ENCODE measurements around the gene NOTCH1. TPM values are rescaled to one million over a fixed set of nuclear protein-coding genes. Genes with fewer than 3 reads are reported as not detected.
A peak's percentile ranks its signal among the peaks of the same experiment; 100 is the strongest.

NOTCH1 gene
- 100 to 1,000 TPM; 126 to 228 (median 192) TPM for total RNA-seq
- 46.6 TPM for total RNA-seq (2013)

DNA sequence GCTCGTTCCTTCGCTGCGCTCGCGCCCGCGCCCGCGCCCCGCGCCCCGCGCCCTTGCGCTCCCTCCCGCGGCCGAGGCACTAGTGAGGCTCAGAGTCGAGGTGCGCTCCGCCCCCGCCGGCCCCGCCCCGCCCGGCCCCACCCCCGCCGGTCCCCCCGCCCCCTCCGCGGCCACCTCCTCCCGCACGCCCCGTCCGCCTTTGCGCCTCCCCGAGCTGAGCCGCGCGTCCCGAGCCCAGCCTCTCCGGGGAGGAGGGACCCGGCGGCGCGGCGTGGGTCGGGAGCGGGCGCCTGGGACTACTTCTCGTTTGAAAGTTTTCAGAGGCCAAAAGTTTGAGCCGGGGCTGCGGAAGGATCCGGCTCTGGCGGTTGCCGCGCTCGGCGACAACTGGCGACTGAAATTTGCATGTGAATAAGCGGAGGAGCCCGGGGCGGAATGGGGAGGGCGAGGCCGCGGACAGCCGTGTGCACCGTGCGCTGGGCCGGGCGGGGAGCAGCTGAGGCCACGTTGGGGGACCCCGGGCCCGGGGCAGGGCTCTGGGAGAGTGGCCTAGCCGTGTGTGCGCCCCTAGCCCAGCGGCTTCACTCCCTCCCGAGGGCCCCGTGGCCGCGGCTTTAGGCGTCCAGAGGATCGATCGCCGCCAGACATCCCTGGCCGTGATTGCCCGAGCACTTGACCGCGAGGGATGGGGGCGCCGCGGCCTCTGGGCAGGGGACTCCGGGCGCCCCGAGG is at the start of gene NOTCH1:
NOTCH1 (minus strand) TSS at position 84 of the 732 bp plus-strand sequence. CDS start 262 bp downstream, outside the sequence.
- Mint-ChIP-seq H3K27ac (peak within 1 kb of the TSS; percentile 67 to 80), H3K36me3 (no peaks in the 10 kb centered on the region), H3K4me3 (peak within 1 kb of the TSS; percentile 88), H3K4me1 (peaks cover 12 to 16% of the 10 kb centered on the region in 2 donors), H3K9me3 (no peaks in the 10 kb centered on the region), H3K27me3 (ENCODE audit: low read depth in 2 of 2) (no peaks in the 10 kb centered on the region)
- ATAC-seq (peak; percentile 77 to 91 (median 80)), DNase-seq (peak; percentile 82 to 90)
- WGBS (ENCODE audit: insufficient coverage), result under 1% methylated on average over 94 of the region's 94 CpGs
- TF ChIP-seq, protein P1, sequence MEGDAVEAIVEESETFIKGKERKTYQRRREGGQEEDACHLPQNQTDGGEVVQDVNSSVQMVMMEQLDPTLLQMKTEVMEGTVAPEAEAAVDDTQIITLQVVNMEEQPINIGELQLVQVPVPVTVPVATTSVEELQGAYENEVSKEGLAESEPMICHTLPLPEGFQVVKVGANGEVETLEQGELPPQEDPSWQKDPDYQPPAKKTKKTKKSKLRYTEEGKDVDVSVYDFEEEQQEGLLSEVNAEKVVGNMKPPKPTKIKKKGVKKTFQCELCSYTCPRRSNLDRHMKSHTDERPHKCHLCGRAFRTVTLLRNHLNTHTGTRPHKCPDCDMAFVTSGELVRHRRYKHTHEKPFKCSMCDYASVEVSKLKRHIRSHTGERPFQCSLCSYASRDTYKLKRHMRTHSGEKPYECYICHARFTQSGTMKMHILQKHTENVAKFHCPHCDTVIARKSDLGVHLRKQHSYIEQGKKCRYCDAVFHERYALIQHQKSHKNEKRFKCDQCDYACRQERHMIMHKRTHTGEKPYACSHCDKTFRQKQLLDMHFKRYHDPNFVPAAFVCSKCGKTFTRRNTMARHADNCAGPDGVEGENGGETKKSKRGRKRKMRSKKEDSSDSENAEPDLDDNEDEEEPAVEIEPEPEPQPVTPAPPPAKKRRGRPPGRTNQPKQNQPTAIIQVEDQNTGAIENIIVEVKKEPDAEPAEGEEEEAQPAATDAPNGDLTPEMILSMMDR (IDR thresholded peaks at IDR 0.05), result no peak
- Histone ChIP-seq H3K27me3 (ENCODE audit: control insufficient read depth, insufficient read depth, low read length) (no peaks in the 10 kb centered on the region), H3K4me3 (ENCODE audit: low read length) (peak within 1 kb of the TSS; percentile 69), H3K36me3 (ENCODE audit: control insufficient read depth, insufficient read depth, low read length) (peaks cover 24% of the 10 kb centered on the region), H3K4me1 (ENCODE audit: control insufficient read depth, insufficient read depth, low read length) (peaks cover 68% of the 10 kb centered on the region), H3K9me3 (ENCODE audit: control insufficient read depth, insufficient read depth, low read length) (no peaks in the 10 kb centered on the region), H3K27ac (ENCODE audit: low read length) (peak within 1 kb of the TSS; percentile 70)
- intact Hi-C loops (cut with micrococcal nuclease), result loop anchor here (5.0 kb wide), 1 partner anchor 59 kb away; no protein-coding TSS in a partner anchor

DNA sequence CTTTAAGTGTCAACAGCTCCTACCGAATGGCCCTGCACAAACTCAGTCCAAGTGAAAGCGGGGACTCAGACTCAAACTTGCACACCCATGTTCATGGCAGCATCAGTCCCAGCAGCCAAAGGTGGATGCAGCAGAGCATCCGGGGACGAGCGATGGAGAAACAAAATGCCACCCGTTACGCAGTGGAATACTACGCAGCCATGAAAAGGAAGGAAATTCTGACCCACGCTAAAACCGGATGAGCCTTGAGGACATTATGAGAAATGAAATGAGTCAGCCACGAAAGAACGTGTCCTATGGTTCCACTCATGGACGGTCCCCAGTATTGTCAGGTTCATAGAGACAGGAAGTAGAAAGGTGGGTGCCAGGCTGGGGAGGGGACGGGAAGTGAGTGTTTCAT is 48.6 kb upstream of the NOTCH1 start:
- H3K4me3 ChIP-seq (ENCODE audit: low read length), result no peak overlapping the region

DNA sequence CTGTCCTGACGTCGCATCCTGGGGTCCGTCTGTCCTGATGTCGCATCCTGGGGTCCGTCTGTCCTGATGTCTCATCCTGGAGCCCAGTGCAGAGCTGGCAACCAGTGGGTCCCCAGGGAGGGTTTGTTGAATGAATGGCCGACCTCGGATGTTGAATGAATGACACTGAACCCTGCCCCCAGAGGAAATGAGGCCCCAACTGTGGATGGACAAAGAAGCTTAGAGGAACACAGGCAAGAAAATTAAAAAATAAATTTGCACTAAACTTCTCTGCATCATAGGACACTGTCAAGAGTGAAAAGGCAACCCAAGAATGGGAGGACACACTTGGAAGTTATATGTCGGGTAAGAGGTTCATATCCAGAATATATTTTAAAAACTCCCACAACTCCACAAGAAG is 47.7 kb upstream of the NOTCH1 start:
- intact Hi-C loops (cut with micrococcal nuclease), result no loop called here
- Histone ChIP-seq H3K4me3 (ENCODE audit: low read length) (no peak overlapping the region), H3K9me3 (ENCODE audit: control insufficient read depth, insufficient read depth, low read length) (no peaks in the 10 kb centered on the region), H3K27ac (ENCODE audit: low read length) (no peak overlapping the region), H3K27me3 (ENCODE audit: control insufficient read depth, insufficient read depth, low read length) (no peaks in the 10 kb centered on the region), H3K36me3 (ENCODE audit: control insufficient read depth, insufficient read depth, low read length) (no peaks in the 10 kb centered on the region), H3K4me1 (ENCODE audit: control insufficient read depth, insufficient read depth, low read length) (peaks cover 9% of the 10 kb centered on the region)
- Mint-ChIP-seq H3K36me3 (no peaks in the 10 kb centered on the region), H3K27ac (no peak overlapping the region), H3K27me3 (ENCODE audit: low read depth in 2 of 2) (no peaks in the 10 kb centered on the region), H3K4me1 (peaks cover under 1 to 7% of the 10 kb centered on the region in 2 donors), H3K9me3 (no peaks in the 10 kb centered on the region), H3K4me3 (no peak overlapping the region)
- TF ChIP-seq, protein P1 (IDR thresholded peaks at IDR 0.05), result no peak
- ATAC-seq (no peak), DNase-seq (no peak)
- 88% methylated on average over 7 of the region's 8 CpGs for WGBS (ENCODE audit: insufficient coverage)

More for the DNA sequence above, 48.6 kb upstream of the NOTCH1 start:
- H3K27ac ChIP-seq (ENCODE audit: low read length), result no peak overlapping the region
- Mint-ChIP-seq H3K27ac (no peak overlapping the region), H3K4me3 (no peak overlapping the region), H3K36me3 (no peaks in the 10 kb centered on the region), H3K27me3 (ENCODE audit: low read depth in 2 of 2) (no peaks in the 10 kb centered on the region), H3K4me1 (no peaks in the 10 kb centered on the region), H3K9me3 (no peaks in the 10 kb centered on the region)
- H3K27me3 ChIP-seq (ENCODE audit: control insufficient read depth, insufficient read depth, low read length), result no peaks in the 10 kb centered on the region
- no peaks in the 10 kb centered on the region for H3K9me3 ChIP-seq (ENCODE audit: control insufficient read depth, insufficient read depth, low read length)
- ATAC-seq (no peak), DNase-seq (no peak)
- no peaks in the 10 kb centered on the region for H3K36me3 ChIP-seq (ENCODE audit: control insufficient read depth, insufficient read depth, low read length)
- 95% methylated on average over 14 of the region's 14 CpGs for WGBS (ENCODE audit: insufficient coverage)
- TF ChIP-seq, protein P1 (IDR thresholded peaks at IDR 0.05), result no peak
- intact Hi-C loops (cut with micrococcal nuclease), result no loop called here
- peaks cover under 1% of the 10 kb centered on the region for H3K4me1 ChIP-seq (ENCODE audit: control insufficient read depth, insufficient read depth, low read length)
